ENCODE measurements around the gene CMSS1.

DNA sequence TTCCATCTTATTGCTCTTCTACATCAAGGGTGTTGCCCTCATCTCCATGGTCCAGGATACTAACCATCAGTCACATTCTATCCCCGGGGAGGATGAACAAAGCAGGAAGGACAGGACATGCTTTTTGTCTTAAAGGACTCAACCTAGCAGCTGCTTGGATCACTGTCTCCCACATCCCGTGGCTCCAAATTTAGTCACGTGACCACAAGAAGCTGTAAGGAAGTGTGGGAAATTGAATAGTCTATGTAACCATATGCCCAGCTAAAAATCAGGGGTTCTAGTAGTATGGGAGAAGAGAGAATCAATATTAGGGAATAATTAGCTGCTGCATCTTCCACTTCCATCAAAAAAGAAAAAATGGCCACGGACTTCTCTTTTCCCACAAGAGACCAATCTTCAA, 18.2 kb upstream of the CMSS1 start:
- TF ChIP-seq, protein P1, sequence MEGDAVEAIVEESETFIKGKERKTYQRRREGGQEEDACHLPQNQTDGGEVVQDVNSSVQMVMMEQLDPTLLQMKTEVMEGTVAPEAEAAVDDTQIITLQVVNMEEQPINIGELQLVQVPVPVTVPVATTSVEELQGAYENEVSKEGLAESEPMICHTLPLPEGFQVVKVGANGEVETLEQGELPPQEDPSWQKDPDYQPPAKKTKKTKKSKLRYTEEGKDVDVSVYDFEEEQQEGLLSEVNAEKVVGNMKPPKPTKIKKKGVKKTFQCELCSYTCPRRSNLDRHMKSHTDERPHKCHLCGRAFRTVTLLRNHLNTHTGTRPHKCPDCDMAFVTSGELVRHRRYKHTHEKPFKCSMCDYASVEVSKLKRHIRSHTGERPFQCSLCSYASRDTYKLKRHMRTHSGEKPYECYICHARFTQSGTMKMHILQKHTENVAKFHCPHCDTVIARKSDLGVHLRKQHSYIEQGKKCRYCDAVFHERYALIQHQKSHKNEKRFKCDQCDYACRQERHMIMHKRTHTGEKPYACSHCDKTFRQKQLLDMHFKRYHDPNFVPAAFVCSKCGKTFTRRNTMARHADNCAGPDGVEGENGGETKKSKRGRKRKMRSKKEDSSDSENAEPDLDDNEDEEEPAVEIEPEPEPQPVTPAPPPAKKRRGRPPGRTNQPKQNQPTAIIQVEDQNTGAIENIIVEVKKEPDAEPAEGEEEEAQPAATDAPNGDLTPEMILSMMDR (IDR thresholded peaks at IDR 0.05), result no peak
- TF ChIP-seq EZH2 (IDR thresholded peaks at IDR 0.05; ENCODE audit: borderline replicate concordance, insufficient read depth, low read depth, low read length, poor library complexity, severe bottlenecking), result no peak

Data from B cell (primary cell).